Activated CD4-positive, alpha-beta T cell treated with anti-CD3 and anti-CD28 coated beads for 36 hours (primary cell): ENCODE results near the gene DLL4. TPM values are rescaled to one million over a fixed set of nuclear protein-coding genes. Genes with fewer than 3 reads are reported as not detected.
"Not testable (repeated sequence)": the region's sequence is repeated elsewhere in the genome, so short reads cannot be mapped to it uniquely, and the experiment has no call there.

Source experiments
- ATAC-seq: fragments of 200-7000 bp; cut with Tn5 transposase; one replicate; pipeline ENCODE4 v1.10.0; 2021; ENCODE audit warnings: mild to moderate bottlenecking, moderate library complexity
- CTCF ChIA-PET: fragments of 350-600 bp; sonication (Branson Sonifier 250); formaldehyde crosslinking; loops from one replicate; lab custom pipeline; 2021; ENCODE audit warnings: antibody characterized with exemption; lab: Charles Lee
- POLR2A ChIA-PET: fragments of 350-600 bp; sonication (Branson Sonifier 250); formaldehyde crosslinking; loops from one replicate; lab custom pipeline; 2021; ENCODE audit warnings: antibody characterized with exemption, inconsistent platforms; lab: Charles Lee
- DNase-seq: peaks from one replicate; pipeline ENCODE4 v3.0.0-alpha.2; 2020
- H3K27ac Mint-ChIP-seq: one replicate; pipeline ENCODE4 v1.8.0; 2021; ENCODE audit warnings: mixed read lengths
- H3K27me3 Mint-ChIP-seq: one replicate; pipeline ENCODE4 v1.8.0; 2021; ENCODE audit warnings: mixed read lengths
- H3K36me3 Mint-ChIP-seq: one replicate; pipeline ENCODE4 v1.8.0; 2021; ENCODE audit warnings: low read depth, mixed read lengths
- H3K4me1 Mint-ChIP-seq: one replicate; pipeline ENCODE4 v1.8.0; 2021; ENCODE audit warnings: mixed read lengths
- H3K4me3 Mint-ChIP-seq: one replicate; pipeline ENCODE4 v1.8.0; 2021; ENCODE audit warnings: mild to moderate bottlenecking, moderate library complexity, mixed read lengths
- H3K9me3 Mint-ChIP-seq: one replicate; pipeline ENCODE4 v1.8.0; 2021; ENCODE audit warnings: low read depth, mixed read lengths
- intact Hi-C, 2 experiments: fragments of 100-400 bp; cut with DNase I in 1 of 2; cut with micrococcal nuclease in 1 of 2; formaldehyde crosslinking; loops; one replicate each; pipeline versions ENCODE4 v1.14.2 to v1.15.1; 2022 to 2024; cut with DNase I, micrococcal nuclease
- total RNA-seq, 2 experiments: library from RNA; stranded (reverse); gene quantifications; one replicate each; pipeline ENCODE4 v1.2.3, GENCODE V29; 2021

DLL4 gene
- total RNA-seq, 2 experiments from 2014 or later = 0.18 to 0.30 TPM

DNA sequence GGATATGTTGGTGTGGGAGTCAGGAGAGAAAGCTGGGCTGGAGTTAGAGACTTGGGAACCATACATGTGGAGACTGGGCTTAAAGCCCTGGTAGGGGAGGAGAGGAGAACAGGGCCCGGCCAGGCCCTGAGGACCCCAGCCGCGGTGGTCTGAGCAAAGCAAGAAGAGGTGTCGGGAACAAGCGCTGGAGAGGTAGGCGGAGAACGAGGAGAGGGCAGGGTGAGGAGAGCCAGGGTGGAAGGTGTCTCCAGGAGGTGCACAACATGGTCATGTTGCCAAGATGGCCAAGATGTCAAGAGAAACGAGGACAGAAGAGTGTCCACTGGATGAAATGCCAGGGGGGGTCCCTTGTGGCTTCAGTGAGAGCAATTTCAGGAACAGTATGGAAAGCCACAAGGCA is 29.6 kb downstream of the DLL4 start:
- ChIA-PET CTCF (interaction anchor here (0.6 kb wide), 1 partner anchor 53 kb away, joined by 3 read pairs; no protein-coding TSS in a partner anchor), POLR2A (no interaction called here)
- ATAC-seq = no peak
- Mint-ChIP-seq H3K27me3 (no peaks in the 10 kb centered on the region), H3K9me3 (no peaks in the 10 kb centered on the region), H3K4me1 (peaks cover 20% of the 10 kb centered on the region), H3K27ac (no peak overlapping the region), H3K4me3 (no peak overlapping the region), H3K36me3 (peaks cover 28% of the 10 kb centered on the region)
- intact Hi-C loops = no loop called here
- no peak for DNase-seq

DNA sequence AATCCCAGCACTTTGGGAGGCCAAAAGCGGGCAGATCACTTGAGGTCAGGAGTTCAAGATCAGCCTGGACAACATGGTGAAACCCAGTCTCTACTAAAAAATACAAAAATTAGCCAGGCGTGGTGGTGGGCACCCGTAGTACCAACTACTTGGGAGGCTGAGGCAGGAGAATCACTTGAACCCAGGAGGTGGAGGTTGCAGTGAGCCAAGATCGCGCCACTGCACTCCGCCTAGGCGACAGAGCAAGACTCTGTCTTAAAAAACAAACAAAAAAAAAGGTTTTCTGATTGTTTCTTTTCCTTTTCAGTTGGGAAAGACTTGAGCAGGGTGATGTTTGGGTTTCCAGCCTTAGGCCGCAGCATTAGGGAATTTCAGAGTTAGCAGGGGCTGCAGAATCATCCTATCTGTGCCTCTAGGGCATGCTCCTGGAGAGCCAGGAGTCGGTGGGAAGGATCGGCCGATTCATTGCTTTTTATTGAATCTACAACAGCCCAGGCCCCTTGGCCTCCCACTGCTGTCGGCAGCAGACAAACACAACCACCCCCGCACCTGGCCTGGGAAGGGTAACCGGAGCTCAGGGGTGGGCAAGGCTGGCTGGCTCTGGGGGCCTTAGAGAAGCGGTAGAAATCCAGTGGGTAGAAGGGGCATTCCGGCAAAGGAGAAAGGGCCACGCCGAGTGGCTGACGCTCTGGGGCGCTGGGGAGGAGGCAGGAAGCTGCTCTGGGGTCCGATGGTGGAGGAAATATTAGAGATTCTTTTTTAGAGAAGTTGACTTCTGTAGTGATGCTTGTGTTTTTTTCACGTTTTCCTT is 30.4 kb downstream of the DLL4 start:
- Mint-ChIP-seq H3K27me3 (no peaks in the 10 kb centered on the region), H3K36me3 (peaks cover 20% of the 10 kb centered on the region), H3K4me1 (peaks cover 12% of the 10 kb centered on the region), H3K4me3 (no peak overlapping the region), H3K27ac (no peak overlapping the region), H3K9me3 (no peaks in the 10 kb centered on the region)
- POLR2A ChIA-PET = interaction anchor here (0.6 kb wide), 1 partner anchor 162 kb away, joined by 3 read pairs; no protein-coding TSS in a partner anchor
- DNase-seq = no peak
- no peak for ATAC-seq
- CTCF ChIA-PET = interaction anchor here (0.6 kb wide), 1 partner anchor 140 kb away, joined by 5 read pairs; no protein-coding TSS in a partner anchor
- intact Hi-C loops = no loop called here

GRCh38 chr15:40960151-40960885 is 31.2 kb downstream of the DLL4 start:
- H3K9me3 Mint-ChIP-seq = no peaks in the 10 kb centered on the region
- no peak overlapping the region for H3K4me3 Mint-ChIP-seq
- H3K36me3 Mint-ChIP-seq = peaks cover 12% of the 10 kb centered on the region
- peaks cover 7% of the 10 kb centered on the region for H3K4me1 Mint-ChIP-seq
- DNase-seq = no peak
- ATAC-seq = no peak
- intact Hi-C loops = no loop called here
- CTCF ChIA-PET = interaction anchor here (0.6 kb wide), 1 partner anchor 139 kb away, joined by 5 read pairs; no protein-coding TSS in a partner anchor
- H3K27ac Mint-ChIP-seq = no peak overlapping the region
- no peaks in the 10 kb centered on the region for H3K27me3 Mint-ChIP-seq
- POLR2A ChIA-PET = no interaction called here

DNA sequence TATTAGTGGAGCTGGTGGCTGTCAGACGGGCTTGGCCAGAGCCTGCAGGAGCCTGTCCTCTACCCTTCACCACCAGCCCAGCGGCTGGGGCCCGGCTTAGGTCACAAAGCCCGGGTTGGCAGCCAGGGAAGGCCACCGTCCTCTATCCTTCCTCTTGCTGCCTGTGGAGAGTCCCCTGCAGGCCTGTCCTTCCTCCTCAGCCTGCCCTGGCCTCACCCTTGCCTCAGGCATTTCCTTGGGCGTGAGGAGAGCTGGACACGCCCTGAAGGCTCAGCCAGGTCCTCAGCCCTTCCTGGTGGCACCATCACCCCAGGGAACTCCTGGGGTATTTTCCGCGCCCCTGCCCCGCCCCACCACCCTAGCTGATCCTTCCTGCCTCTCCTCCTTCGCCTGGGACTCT is 31.8 kb downstream of the DLL4 start:
- POLR2A ChIA-PET = no interaction called here
- intact Hi-C loops = no loop called here
- H3K4me1 Mint-ChIP-seq = peaks cover 6% of the 10 kb centered on the region

DNA sequence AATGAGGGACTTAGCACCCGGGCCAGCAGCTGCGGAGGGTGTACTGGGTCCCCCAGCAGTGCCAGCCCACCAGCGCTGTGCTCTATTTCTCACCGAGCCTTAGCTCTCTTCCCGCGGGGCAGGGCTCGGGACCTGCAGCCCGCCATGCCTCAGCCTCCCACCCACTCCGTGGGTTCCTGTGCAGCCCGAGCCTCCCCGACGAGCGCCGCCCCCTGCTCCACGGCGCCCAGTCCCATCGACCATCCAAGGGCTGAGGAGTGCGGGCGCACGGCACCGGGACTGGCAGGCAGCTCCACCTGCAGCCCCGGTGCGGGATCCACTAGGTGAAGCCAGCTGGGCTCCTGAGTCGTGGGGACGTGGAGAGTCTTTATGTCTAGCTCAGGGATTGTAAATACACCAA is 32.6 kb downstream of the DLL4 start:
- not testable (repeated sequence) for H3K27me3 Mint-ChIP-seq, H3K27ac Mint-ChIP-seq

More for the DNA sequence above, 31.8 kb downstream of the DLL4 start:
- Mint-ChIP-seq H3K9me3 (no peaks in the 10 kb centered on the region), H3K27me3 (no peaks in the 10 kb centered on the region), H3K36me3 (peaks cover 10% of the 10 kb centered on the region), H3K27ac (no peak overlapping the region), H3K4me3 (no peak overlapping the region)
- CTCF ChIA-PET = no interaction called here
- ATAC-seq = no peak
- DNase-seq = no peak

GRCh38 chr15:40962317-40962716 is 33.2 kb downstream of the DLL4 start:
- H3K27ac Mint-ChIP-seq, H3K27me3 Mint-ChIP-seq, H3K9me3 Mint-ChIP-seq, H3K4me1 Mint-ChIP-seq, ATAC-seq, intact Hi-C loops, H3K36me3 Mint-ChIP-seq, H3K4me3 Mint-ChIP-seq, DNase-seq: not testable (repeated sequence)
- CTCF ChIA-PET = interaction anchor here (0.8 to 1.6 kb wide), 7 partner anchors 8 to 1309 kb away, joined by 3 to 7 read pairs (median 3); partner anchors contain the start of genes CHAC1 and VPS18
- POLR2A ChIA-PET = interaction anchor here (0.6 to 1.4 kb wide), 3 partner anchors 9 to 144 kb away, joined by 4 to 12 read pairs (median 4); partner anchors contain the start of gene CHAC1

More for the DNA sequence above, 32.6 kb downstream of the DLL4 start:
- H3K4me3 Mint-ChIP-seq, H3K4me1 Mint-ChIP-seq, intact Hi-C loops, H3K36me3 Mint-ChIP-seq, H3K9me3 Mint-ChIP-seq, ATAC-seq, DNase-seq: not testable (repeated sequence)
- ChIA-PET CTCF (interaction anchor here (1.6 kb wide), 1 partner anchor 9 kb away, joined by 7 read pairs; the partner anchor contains the start of gene CHAC1), POLR2A (interaction anchor here (0.6 kb wide), 1 partner anchor 145 kb away, joined by 4 read pairs; no protein-coding TSS in a partner anchor)

DNA sequence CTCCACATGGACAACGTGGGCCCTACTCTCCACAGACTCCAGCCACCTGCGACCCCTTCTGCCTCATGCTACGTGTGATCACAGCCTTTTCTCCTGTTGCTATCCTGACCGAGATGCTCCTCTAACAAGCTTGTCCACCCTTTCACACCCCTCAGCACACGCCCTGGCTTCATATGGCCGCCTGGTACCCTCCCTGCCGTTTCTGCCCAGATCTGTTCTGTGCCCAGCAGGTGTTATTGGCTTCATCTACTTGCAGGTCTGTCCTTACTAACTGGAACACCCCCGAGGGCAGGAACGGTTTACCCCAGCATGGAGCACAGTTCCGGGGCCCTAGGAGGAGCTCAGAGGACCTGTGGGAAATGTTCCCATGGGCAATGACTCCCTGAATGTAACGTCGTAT is 34.1 kb downstream of the DLL4 start:
- H3K4me3 Mint-ChIP-seq = no peak overlapping the region
- no peak overlapping the region for H3K27ac Mint-ChIP-seq
- H3K4me1 Mint-ChIP-seq = no peaks in the 10 kb centered on the region
- ChIA-PET POLR2A (interaction anchor here (1.4 kb wide), 1 partner anchor 10 kb away, joined by 4 read pairs; the partner anchor contains the start of gene CHAC1), CTCF (interaction anchor here (1.0 to 1.6 kb wide), 5 partner anchors 9 to 69 kb away, joined by 3 to 7 read pairs (median 4); partner anchors contain the start of genes CHAC1 and VPS18)
- intact Hi-C loops = no loop called here
- no peaks in the 10 kb centered on the region for H3K9me3 Mint-ChIP-seq
- H3K36me3 Mint-ChIP-seq = no peaks in the 10 kb centered on the region
- DNase-seq (no peak), ATAC-seq (no peak)
- no peaks in the 10 kb centered on the region for H3K27me3 Mint-ChIP-seq

DNA sequence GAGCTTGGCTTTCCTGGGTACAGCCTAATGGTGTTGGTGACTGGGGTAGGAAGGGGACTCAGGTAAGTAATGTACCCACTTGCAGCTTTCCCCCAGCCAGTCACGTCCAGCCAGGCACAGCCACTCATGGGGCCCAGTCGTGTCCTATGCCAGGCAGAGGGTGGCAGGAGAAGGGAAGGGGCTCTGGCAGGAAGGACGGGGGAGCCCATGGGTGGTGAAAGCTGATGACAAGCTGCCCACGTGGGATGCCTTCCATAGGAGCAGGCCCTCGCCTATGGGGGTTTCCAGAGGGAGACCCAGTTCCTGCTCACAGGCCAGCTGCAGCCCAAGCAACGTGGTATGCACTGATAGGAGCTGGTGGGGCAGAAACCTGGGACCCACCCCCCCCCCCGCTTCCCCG is 34.9 kb downstream of the DLL4 start:
- H3K36me3 Mint-ChIP-seq = no peaks in the 10 kb centered on the region
- no peak for ATAC-seq
- no peak overlapping the region for H3K27ac Mint-ChIP-seq
- no peak for DNase-seq
- H3K27me3 Mint-ChIP-seq = no peaks in the 10 kb centered on the region
- H3K9me3 Mint-ChIP-seq = no peaks in the 10 kb centered on the region
- ChIA-PET POLR2A (no interaction called here), CTCF (interaction anchor here (1.0 to 2.3 kb wide), 7 partner anchors 12 to 105 kb away, joined by 3 to 11 read pairs (median 4); no protein-coding TSS in a partner anchor)
- H3K4me1 Mint-ChIP-seq = no peaks in the 10 kb centered on the region
- no peak overlapping the region for H3K4me3 Mint-ChIP-seq
- intact Hi-C loops = no loop called here

- intact Hi-C loops = no loop called here
- H3K27me3 Mint-ChIP-seq = no peaks in the 10 kb centered on the region
- ATAC-seq = no peak
- no peak overlapping the region for H3K27ac Mint-ChIP-seq
- no peaks in the 10 kb centered on the region for H3K4me1 Mint-ChIP-seq
- no peak for DNase-seq
- no peaks in the 10 kb centered on the region for H3K9me3 Mint-ChIP-seq
- POLR2A ChIA-PET = no interaction called here
- no peaks in the 10 kb centered on the region for H3K36me3 Mint-ChIP-seq
- CTCF ChIA-PET = interaction anchor here (0.7 to 2.3 kb wide), 8 partner anchors 13 to 137 kb away, joined by 3 to 11 read pairs (median 3); no protein-coding TSS in a partner anchor
- no peak overlapping the region for H3K4me3 Mint-ChIP-seq
These were observed 35.5 kb downstream of the DLL4 start for GRCh38 chr15:40964634-40965033.

GRCh38 chr15:40968290-40969085 is 39.3 kb downstream of the DLL4 start:
- intact Hi-C loops = no loop called here
- H3K36me3 Mint-ChIP-seq = no peaks in the 10 kb centered on the region
- no peak for ATAC-seq
- ChIA-PET CTCF (interaction anchor here (0.7 to 1.0 kb wide), 5 partner anchors 14 to 73 kb away, joined by 3 to 5 read pairs (median 3); no protein-coding TSS in a partner anchor), POLR2A (no interaction called here)
- no peak overlapping the region for H3K4me3 Mint-ChIP-seq
- no peak for DNase-seq
- no peaks in the 10 kb centered on the region for H3K27me3 Mint-ChIP-seq
- no peaks in the 10 kb centered on the region for H3K4me1 Mint-ChIP-seq
- H3K9me3 Mint-ChIP-seq = no peaks in the 10 kb centered on the region
- no peak overlapping the region for H3K27ac Mint-ChIP-seq
